H9 (cell line): ENCODE results near the gene SULF2. TPM values are rescaled to one million over a fixed set of nuclear protein-coding genes. Genes with fewer than 3 reads are reported as not detected.

Experiments used
- DNase-seq: peaks from one replicate; pipeline ENCODE4 v3.0.0-alpha.2; 2017
- H2AFZ ChIP-seq: one replicate; pipeline ENCODE4 v1.6.1; 2013; ENCODE audit warnings: mild to moderate bottlenecking, low read length, control low read depth, moderate library complexity
- H2AK5ac ChIP-seq: 2 replicates; pipeline ENCODE4 v1.6.1; 2013; ENCODE audit warnings: low read length, control low read depth, mixed read lengths; ENCODE audit not compliant: insufficient read length
- H2BK120ac ChIP-seq: one replicate; pipeline ENCODE4 v1.6.1; 2013; ENCODE audit warnings: low read depth, mild to moderate bottlenecking, low read length, control low read depth, inconsistent platforms; ENCODE audit not compliant: poor library complexity, severe bottlenecking
- H2BK12ac ChIP-seq: 2 replicates; pipeline ENCODE4 v1.6.1; 2013; ENCODE audit warnings: low read length, control low read depth, mixed read lengths, low read depth; ENCODE audit not compliant: insufficient read length
- H2BK15ac ChIP-seq: 2 replicates; pipeline ENCODE4 v1.6.1; 2013; ENCODE audit warnings: low read depth, low read length, control low read depth
- H2BK20ac ChIP-seq: one replicate; pipeline ENCODE4 v1.6.1; 2013; ENCODE audit warnings: low read depth, mild to moderate bottlenecking, low read length, control low read depth, inconsistent platforms; ENCODE audit not compliant: poor library complexity, severe bottlenecking
- H2BK5ac ChIP-seq: 2 replicates; pipeline ENCODE4 v1.6.1; 2013; ENCODE audit warnings: low read length, control low read depth, mixed read lengths; ENCODE audit not compliant: insufficient read length
- H3K14ac ChIP-seq: 2 replicates; pipeline ENCODE4 v1.6.1; 2013; ENCODE audit warnings: low read length, control low read depth; ENCODE audit not compliant: insufficient read depth
- H3K18ac ChIP-seq: 2 replicates; pipeline ENCODE4 v1.6.1; 2013; ENCODE audit warnings: low read depth, mild to moderate bottlenecking, mixed read lengths, low read length, control low read depth; ENCODE audit not compliant: insufficient read length
- H3K23ac ChIP-seq: 2 replicates; pipeline ENCODE4 v1.6.1; 2013; ENCODE audit warnings: low read length, control low read depth, mixed read lengths, low read depth; ENCODE audit not compliant: insufficient read length
- H3K23me2 ChIP-seq: 2 replicates; pipeline ENCODE4 v1.6.1; 2013; ENCODE audit warnings: low read depth, mild to moderate bottlenecking, mixed read lengths, low read length, control low read depth; ENCODE audit not compliant: insufficient read length, poor library complexity, severe bottlenecking
- H3K27ac ChIP-seq: 2 replicates; pipeline ENCODE4 v1.5.1; 2013; ENCODE audit warnings: low read length, control low read depth, mixed read lengths, low read depth; ENCODE audit not compliant: insufficient read length
- H3K27me3 ChIP-seq: 2 replicates; pipeline ENCODE4 v1.6.1; 2013; ENCODE audit warnings: low read length, control low read depth, inconsistent platforms; ENCODE audit not compliant: insufficient read depth
- H3K4ac ChIP-seq: 2 replicates; pipeline ENCODE4 v1.6.1; 2013; ENCODE audit warnings: low read depth, mild to moderate bottlenecking, control low read depth, inconsistent platforms, low read length, moderate library complexity
- H3K4me1 ChIP-seq: 2 replicates; pipeline ENCODE4 v1.6.1; 2013; ENCODE audit warnings: low read length, control low read depth, inconsistent platforms; ENCODE audit not compliant: insufficient read depth
- H3K4me2 ChIP-seq: 2 replicates; pipeline ENCODE4 v1.6.1; 2013; ENCODE audit warnings: low read length, control low read depth, mixed read lengths; ENCODE audit not compliant: insufficient read length, insufficient read depth
- H3K56ac ChIP-seq: 2 replicates; pipeline ENCODE4 v1.6.1; 2013; ENCODE audit warnings: low read depth, mild to moderate bottlenecking, mixed read lengths, low read length, control low read depth; ENCODE audit not compliant: insufficient read length
- H3K79me1 ChIP-seq: 2 replicates; pipeline ENCODE4 v1.6.1; 2013; ENCODE audit warnings: low read depth, mild to moderate bottlenecking, moderate library complexity, low read length, control low read depth, inconsistent platforms; ENCODE audit not compliant: insufficient read depth, poor library complexity, severe bottlenecking
- H3K79me2 ChIP-seq: 2 replicates; pipeline ENCODE4 v1.6.1; 2013; ENCODE audit warnings: low read length, control low read depth, inconsistent platforms; ENCODE audit not compliant: insufficient read depth
- H3K9ac ChIP-seq: 2 replicates; pipeline ENCODE4 v1.6.1; 2013; ENCODE audit warnings: low read length, control low read depth, mixed read lengths; ENCODE audit not compliant: insufficient read length; ENCODE audit errors: extremely low read depth
- H3K9me3 ChIP-seq: one replicate; pipeline ENCODE4 v1.6.1; 2013; ENCODE audit warnings: low read depth, low read length, inconsistent platforms; ENCODE audit not compliant: control insufficient read depth
- H3T11ph ChIP-seq: one replicate; pipeline ENCODE4 v1.6.1; 2013; ENCODE audit warnings: mild to moderate bottlenecking, low read length, control low read depth, inconsistent platforms
- H4K20me1 ChIP-seq: one replicate; pipeline ENCODE4 v1.6.1; 2013; ENCODE audit not compliant: control insufficient read depth, insufficient read length, insufficient read depth
- H4K5ac ChIP-seq: 2 replicates; pipeline ENCODE4 v1.6.1; 2013; ENCODE audit warnings: low read depth, mild to moderate bottlenecking, mixed read lengths, low read length, control low read depth; ENCODE audit not compliant: insufficient read length
- H4K8ac ChIP-seq: replicated peaks from 2 replicates; pipeline ENCODE4 v1.6.1; 2013; ENCODE audit warnings: low read length, control low read depth, mixed read lengths, low read depth; ENCODE audit not compliant: insufficient read length
- H4K91ac ChIP-seq: 2 replicates; pipeline ENCODE4 v1.6.1; 2013; ENCODE audit warnings: low read depth, mild to moderate bottlenecking, moderate library complexity, mixed read lengths, low read length, control low read depth; ENCODE audit not compliant: insufficient read length
- H3K27ac Mint-ChIP-seq, 3 experiments: 2 replicates in 2 of 3; 3 replicates in 1 of 3; pipeline ENCODE4 v1.8.0; 2020 to 2021; ENCODE audit warnings: mixed read lengths in 3 of 3, mild to moderate bottlenecking in 1 of 3, moderate library complexity in 1 of 3
- H3K27me3 Mint-ChIP-seq: 2 replicates; pipeline ENCODE4 v1.8.0; 2021; ENCODE audit warnings: low read depth, mild to moderate bottlenecking, moderate library complexity, mixed read lengths
- H3K36me3 Mint-ChIP-seq, 3 experiments: 2 replicates in 2 of 3; 3 replicates in 1 of 3; pipeline ENCODE4 v1.8.0; 2020 to 2021; ENCODE audit warnings: low read depth in 3 of 3, mixed read lengths in 3 of 3; ENCODE audit not compliant: insufficient read depth in 1 of 3
- H3K4me1 Mint-ChIP-seq, 2 experiments: 2 replicates each; pipeline ENCODE4 v1.8.0; 2020; ENCODE audit warnings: mixed read lengths in 2 of 2
- H3K4me3 Mint-ChIP-seq, 2 experiments: 2 replicates in 1 of 2; 3 replicates in 1 of 2; pipeline ENCODE4 v1.8.0; 2020 to 2021; ENCODE audit warnings: mild to moderate bottlenecking in 2 of 2, mixed read lengths in 2 of 2, moderate library complexity in 1 of 2
- H3K9me3 Mint-ChIP-seq, 2 experiments: 2 replicates in 1 of 2; 3 replicates in 1 of 2; pipeline ENCODE4 v1.8.0; 2020; ENCODE audit warnings: mild to moderate bottlenecking in 2 of 2, mixed read lengths in 2 of 2, moderate library complexity in 1 of 2
- WGBS: extraction: QIAGEN DNeasy Blood & Tissue Kit; methylation state at CpG from one replicate; pipeline ENCODE4 v1.1.7; 2013; ENCODE audit warnings: missing lambda C conversion rate, low lambda C conversion rate, mixed read lengths; ENCODE audit not compliant: insufficient read length; ENCODE audit errors: extremely low coverage; 5-methylcytosine and 5-hydroxymethylcytosine counted together
- total RNA-seq: library from RNA; stranded (reverse); gene quantifications from 2 replicates; pipeline ENCODE4 v1.2.1, GENCODE V29; 2021
- TF ChIP-seq, protein P1 (sequence below): fragments of 200-600 bp; sonication (generic); conservative IDR thresholded peaks from 3 replicates; pipeline ENCODE4 v1.8.0; 2021; ENCODE audit warnings: antibody characterized with exemption, mild to moderate bottlenecking

SULF2 gene
- total RNA-seq, 1 experiment from 2014 or later: 31.2 TPM

DNA sequence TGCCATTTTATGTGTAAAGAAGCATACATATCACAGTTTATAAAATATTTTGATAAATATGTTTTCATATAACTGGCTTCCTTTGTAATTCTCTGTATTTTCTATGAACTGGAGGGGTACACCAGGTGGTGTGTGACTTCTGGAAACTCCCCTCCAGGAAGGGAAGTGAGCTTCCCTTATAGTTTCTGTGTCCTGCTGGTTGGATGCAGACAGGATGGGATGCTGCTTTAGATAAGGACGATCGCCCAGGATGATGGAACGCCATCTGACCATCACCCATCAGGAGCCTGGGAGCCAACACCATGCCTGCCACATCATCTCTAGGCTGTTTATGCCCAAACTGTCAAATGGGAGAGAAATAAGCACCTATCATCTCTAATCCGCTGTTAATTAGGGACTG, 66.1 kb downstream of the SULF2 start:
- Histone ChIP-seq H4K91ac (no peak overlapping the region), H4K5ac (no peak overlapping the region), H2BK20ac (no peak overlapping the region), H3K56ac (no peak overlapping the region), H3T11ph (no peak overlapping the region), H2BK120ac (no peak overlapping the region), H2BK5ac (no peak overlapping the region), H3K14ac (no peak overlapping the region), H4K20me1 (peaks cover 1% of the 10 kb centered on the region), H3K4me2 (no peak overlapping the region), H3K79me2 (no peaks in the 10 kb centered on the region), H3K4me1 (no peaks in the 10 kb centered on the region; the same call in 1 of the 2 replicates), H3K23me2 (no peaks in the 10 kb centered on the region), H2AFZ (no peak overlapping the region), H3K9me3 (no peaks in the 10 kb centered on the region), H3K79me1 (no peaks in the 10 kb centered on the region), H4K8ac (no peak overlapping the region), H3K27ac (no peak overlapping the region), H2AK5ac (no peak overlapping the region), H3K23ac (peak overlapping the region; percentile 71), H3K4ac (no peak overlapping the region), H3K9ac (no peak overlapping the region), H3K27me3 (no peaks in the 10 kb centered on the region), H2BK12ac (no peak overlapping the region), H2BK15ac (no peak overlapping the region), H3K18ac (no peak overlapping the region)
- H3K4me1 Mint-ChIP-seq: peaks cover 6% of the 10 kb centered on the region in 2 experiments
- TF ChIP-seq, protein P1, sequence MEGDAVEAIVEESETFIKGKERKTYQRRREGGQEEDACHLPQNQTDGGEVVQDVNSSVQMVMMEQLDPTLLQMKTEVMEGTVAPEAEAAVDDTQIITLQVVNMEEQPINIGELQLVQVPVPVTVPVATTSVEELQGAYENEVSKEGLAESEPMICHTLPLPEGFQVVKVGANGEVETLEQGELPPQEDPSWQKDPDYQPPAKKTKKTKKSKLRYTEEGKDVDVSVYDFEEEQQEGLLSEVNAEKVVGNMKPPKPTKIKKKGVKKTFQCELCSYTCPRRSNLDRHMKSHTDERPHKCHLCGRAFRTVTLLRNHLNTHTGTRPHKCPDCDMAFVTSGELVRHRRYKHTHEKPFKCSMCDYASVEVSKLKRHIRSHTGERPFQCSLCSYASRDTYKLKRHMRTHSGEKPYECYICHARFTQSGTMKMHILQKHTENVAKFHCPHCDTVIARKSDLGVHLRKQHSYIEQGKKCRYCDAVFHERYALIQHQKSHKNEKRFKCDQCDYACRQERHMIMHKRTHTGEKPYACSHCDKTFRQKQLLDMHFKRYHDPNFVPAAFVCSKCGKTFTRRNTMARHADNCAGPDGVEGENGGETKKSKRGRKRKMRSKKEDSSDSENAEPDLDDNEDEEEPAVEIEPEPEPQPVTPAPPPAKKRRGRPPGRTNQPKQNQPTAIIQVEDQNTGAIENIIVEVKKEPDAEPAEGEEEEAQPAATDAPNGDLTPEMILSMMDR: no peak
- peak overlapping the region in 1 of 3 experiments; percentile 12; a peak in 1 of 7 replicates for H3K27ac Mint-ChIP-seq
- H3K27me3 Mint-ChIP-seq: no peaks in the 10 kb centered on the region; the same call in 1 of the 2 replicates
- no peak for DNase-seq
- H3K4me3 Mint-ChIP-seq: no peak overlapping the region
- peaks cover 6 to 8% of the 10 kb centered on the region in 2 experiments for H3K9me3 Mint-ChIP-seq
- peaks cover 4 to 10% (median 8%) of the 10 kb centered on the region in 3 experiments; a peak in 6 of 7 replicates for H3K36me3 Mint-ChIP-seq
- WGBS: no CpG with 5 or more reads among the region's 4 CpGs
